H1 (cell line): Measurements from ENCODE around the gene NCK2.

Source experiments
- CBX8 ChIP-seq: fragments of 300-800, 300-1000 bp; sonication (generic); IDR thresholded peaks from 2 replicates; pipeline ENCODE4 v1.7.1; 2016; ENCODE audit warnings: low read depth, low read length, borderline replicate concordance
- CREB1 ChIP-seq: IDR thresholded peaks from 2 replicates; pipeline ENCODE4 v1.6.1; 2012; ENCODE audit warnings: inconsistent platforms
- CTCF ChIP-seq, 3 experiments: IDR thresholded peaks; 1 replicate in 2 of 3; 2 replicates in 1 of 3; pipeline versions ENCODE4 v1.5.1 to v1.6.1; 2011; ENCODE audit warnings: low read length in 3 of 3, mild to moderate bottlenecking in 3 of 3, inconsistent platforms in 2 of 3, low read depth in 1 of 3, moderate library complexity in 1 of 3; ENCODE audit not compliant: insufficient read depth in 1 of 3; ENCODE audit errors: control extremely low read depth in 1 of 3
- EZH2 ChIP-seq: fragments of 200-600 bp; sonication (generic); IDR thresholded peaks from 2 replicates; pipeline ENCODE4 v1.7.1; 2012; ENCODE audit warnings: low read depth, mild to moderate bottlenecking, moderate library complexity, low read length, inconsistent platforms; ENCODE audit not compliant: severe bottlenecking
- GTF2F1 ChIP-seq: IDR thresholded peaks from 2 replicates; pipeline ENCODE4 v1.6.1; 2012; ENCODE audit warnings: low read depth, low read length, improper control_type of control experiment, borderline replicate concordance
- POLR2A ChIP-seq, 2 experiments: IDR thresholded peaks; 1 replicate in 1 of 2; 2 replicates in 1 of 2; pipeline ENCODE4 v1.6.1; 2011; ENCODE audit warnings: low read depth in 2 of 2, low read length in 2 of 2, mild to moderate bottlenecking in 2 of 2; ENCODE audit errors: control extremely low read depth in 1 of 2
- POLR2AphosphoS5 ChIP-seq: IDR thresholded peaks from 2 replicates; pipeline ENCODE4 v1.6.1; 2011; ENCODE audit warnings: low read depth, low read length
- RNF2 ChIP-seq: fragments of 200-900, 300-1000 bp; sonication (generic); IDR thresholded peaks from 2 replicates; pipeline ENCODE4 v1.7.1; 2016; ENCODE audit warnings: borderline replicate concordance, low read depth, mild to moderate bottlenecking, antibody characterized with exemption, low read length; ENCODE audit not compliant: poor library complexity, severe bottlenecking; ENCODE audit errors: missing control alignments
- SAP30 ChIP-seq: fragments of 300-600 bp; sonication (generic); IDR thresholded peaks from 2 replicates; pipeline ENCODE4 v1.7.1; 2012; ENCODE audit warnings: low read length, moderate library complexity, mild to moderate bottlenecking, inconsistent platforms; ENCODE audit not compliant: insufficient read depth, insufficient replicate concordance
- SIRT6 ChIP-seq: IDR thresholded peaks from one replicate; pipeline ENCODE4 v1.7.1; 2012; ENCODE audit warnings: low read length, inconsistent platforms
- SIX5 ChIP-seq: IDR thresholded peaks from 2 replicates; pipeline ENCODE4 v1.6.1; 2011; ENCODE audit warnings: mild to moderate bottlenecking, low read depth, low read length
- TCF12 ChIP-seq: IDR thresholded peaks from 2 replicates; pipeline ENCODE4 v1.6.1; 2011; ENCODE audit warnings: low read depth, mild to moderate bottlenecking, low read length
- TEAD4 ChIP-seq: IDR thresholded peaks from 2 replicates; pipeline ENCODE4 v1.6.1; 2012; ENCODE audit warnings: low read depth, low read length, inconsistent platforms, mixed read lengths
- TF ChIP-seq, protein P1 (sequence below): IDR thresholded peaks from 2 replicates; pipeline ENCODE4 v1.6.1; 2012; ENCODE audit warnings: inconsistent platforms

GRCh38 chr2:105788670-105789290, 44.1 kb downstream of the NCK2 start:
- no peak for TF ChIP-seq CTCF (IDR thresholded peaks at IDR 0.05; ENCODE audit: control extremely low read depth in 1 of 3, insufficient read depth in 1 of 3, low read depth in 1 of 3, low read length in 3 of 3)
- TF ChIP-seq SIX5: no peak
- TF ChIP-seq POLR2A (IDR thresholded peaks at IDR 0.05; ENCODE audit: control extremely low read depth in 1 of 2, low read depth in 2 of 2, low read length in 2 of 2): no peak
- TF ChIP-seq POLR2AphosphoS5: no peak
- no peak for TF ChIP-seq EZH2
- TF ChIP-seq TEAD4: no peak
- TF ChIP-seq CREB1: no peak
- TF ChIP-seq CBX8: no peak
- no peak for TF ChIP-seq SIRT6
- TF ChIP-seq SAP30: no peak
- TF ChIP-seq, protein P1, sequence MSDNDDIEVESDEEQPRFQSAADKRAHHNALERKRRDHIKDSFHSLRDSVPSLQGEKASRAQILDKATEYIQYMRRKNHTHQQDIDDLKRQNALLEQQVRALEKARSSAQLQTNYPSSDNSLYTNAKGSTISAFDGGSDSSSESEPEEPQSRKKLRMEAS: no peak
- TF ChIP-seq RNF2: no peak
- TF ChIP-seq TCF12: no peak
- no peak for TF ChIP-seq GTF2F1
